ENCODE measurements around the gene ARL4A.

DNA sequence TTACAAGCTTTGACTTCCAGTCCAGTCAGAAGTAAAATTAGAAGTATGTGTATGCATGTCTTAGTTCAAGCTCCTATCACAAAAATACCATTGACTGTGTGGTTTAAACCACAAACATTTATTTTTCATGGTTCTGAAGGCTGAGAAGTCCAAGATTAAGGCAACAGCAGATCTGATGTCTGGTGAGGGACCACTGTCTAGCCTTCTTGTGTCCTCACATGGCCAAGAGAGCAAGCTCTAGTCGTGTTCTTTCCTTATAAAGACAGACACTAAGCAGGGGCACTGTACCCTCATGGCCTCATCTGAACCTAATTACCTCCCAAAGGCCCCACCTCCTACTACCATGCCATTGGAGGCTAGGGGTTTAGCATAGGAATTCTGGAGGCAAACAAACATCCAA is 41.3 kb upstream of the ARL4A start:
- TF ChIP-seq EP300 (IDR thresholded peaks at IDR 0.05; ENCODE audit: borderline replicate concordance in 1 of 2, control insufficient read depth in 1 of 2, low read depth in 2 of 2, low read length in 2 of 2) (no peak), HDAC6 (IDR thresholded peaks at IDR 0.05; ENCODE audit: unreplicated experiment) (no peak), CEBPB (IDR thresholded peaks at IDR 0.05; ENCODE audit: borderline replicate concordance in 1 of 2, low read depth in 2 of 2, low read length in 2 of 2) (no peak), BCL11A (IDR thresholded peaks at IDR 0.05; ENCODE audit: low read depth, low read length) (no peak), NRF1 (conservative IDR thresholded peaks at IDR 0.05; ENCODE audit: low read depth, low read length) (no peak), GABPA (IDR thresholded peaks at IDR 0.05; ENCODE audit: low read depth) (no peak)
- TF ChIP-seq, protein P1, sequence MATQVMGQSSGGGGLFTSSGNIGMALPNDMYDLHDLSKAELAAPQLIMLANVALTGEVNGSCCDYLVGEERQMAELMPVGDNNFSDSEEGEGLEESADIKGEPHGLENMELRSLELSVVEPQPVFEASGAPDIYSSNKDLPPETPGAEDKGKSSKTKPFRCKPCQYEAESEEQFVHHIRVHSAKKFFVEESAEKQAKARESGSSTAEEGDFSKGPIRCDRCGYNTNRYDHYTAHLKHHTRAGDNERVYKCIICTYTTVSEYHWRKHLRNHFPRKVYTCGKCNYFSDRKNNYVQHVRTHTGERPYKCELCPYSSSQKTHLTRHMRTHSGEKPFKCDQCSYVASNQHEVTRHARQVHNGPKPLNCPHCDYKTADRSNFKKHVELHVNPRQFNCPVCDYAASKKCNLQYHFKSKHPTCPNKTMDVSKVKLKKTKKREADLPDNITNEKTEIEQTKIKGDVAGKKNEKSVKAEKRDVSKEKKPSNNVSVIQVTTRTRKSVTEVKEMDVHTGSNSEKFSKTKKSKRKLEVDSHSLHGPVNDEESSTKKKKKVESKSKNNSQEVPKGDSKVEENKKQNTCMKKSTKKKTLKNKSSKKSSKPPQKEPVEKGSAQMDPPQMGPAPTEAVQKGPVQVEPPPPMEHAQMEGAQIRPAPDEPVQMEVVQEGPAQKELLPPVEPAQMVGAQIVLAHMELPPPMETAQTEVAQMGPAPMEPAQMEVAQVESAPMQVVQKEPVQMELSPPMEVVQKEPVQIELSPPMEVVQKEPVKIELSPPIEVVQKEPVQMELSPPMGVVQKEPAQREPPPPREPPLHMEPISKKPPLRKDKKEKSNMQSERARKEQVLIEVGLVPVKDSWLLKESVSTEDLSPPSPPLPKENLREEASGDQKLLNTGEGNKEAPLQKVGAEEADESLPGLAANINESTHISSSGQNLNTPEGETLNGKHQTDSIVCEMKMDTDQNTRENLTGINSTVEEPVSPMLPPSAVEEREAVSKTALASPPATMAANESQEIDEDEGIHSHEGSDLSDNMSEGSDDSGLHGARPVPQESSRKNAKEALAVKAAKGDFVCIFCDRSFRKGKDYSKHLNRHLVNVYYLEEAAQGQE (IDR thresholded peaks at IDR 0.05; ENCODE audit: low read depth, low read length), result no peak
- TF ChIP-seq, protein P2, sequence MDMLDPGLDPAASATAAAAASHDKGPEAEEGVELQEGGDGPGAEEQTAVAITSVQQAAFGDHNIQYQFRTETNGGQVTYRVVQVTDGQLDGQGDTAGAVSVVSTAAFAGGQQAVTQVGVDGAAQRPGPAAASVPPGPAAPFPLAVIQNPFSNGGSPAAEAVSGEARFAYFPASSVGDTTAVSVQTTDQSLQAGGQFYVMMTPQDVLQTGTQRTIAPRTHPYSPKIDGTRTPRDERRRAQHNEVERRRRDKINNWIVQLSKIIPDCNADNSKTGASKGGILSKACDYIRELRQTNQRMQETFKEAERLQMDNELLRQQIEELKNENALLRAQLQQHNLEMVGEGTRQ (IDR thresholded peaks at IDR 0.05; ENCODE audit: borderline replicate concordance, low read depth, low read length), result no peak
